Ovary (tissue), 3 donors: ENCODE data around the gene WBP1.

Experiments
- CTCF ChIP-seq, 3 donors: fragments of 450-650 bp in 2 of 3; fragments of 200-600 bp in 1 of 3; IDR thresholded peaks; one replicate each; pipeline versions ENCODE4 v1.5.1 to v1.8.0; 2016 to 2022; ENCODE audit warnings: antibody characterized with exemption in 3 of 3, mild to moderate bottlenecking in 1 of 3
- POLR2A ChIP-seq: fragments of 450-650 bp; IDR thresholded peaks from one replicate; pipeline ENCODE4 v1.6.1; 2017; ENCODE audit warnings: antibody characterized with exemption, mild to moderate bottlenecking, moderate library complexity
- donor health status: DM: no; HTN: no; CAD: no.

GRCh38 chr2:74414441-74414840 lies 43.8 kb upstream of the WBP1 start:
- no peak for TF ChIP-seq CTCF (IDR thresholded peaks at IDR 0.05)
- no peak for TF ChIP-seq POLR2A
